ENCODE measurements around the gene SEC23B. TPM values are rescaled to one million over a fixed set of nuclear protein-coding genes. Genes with fewer than 3 reads are reported as not detected.
A peak's percentile ranks its signal among the peaks of the same experiment; 100 is the strongest.

Gene SEC23B
- total and polyA plus RNA-seq, 2 of the 13 experiments (the other 11 are each of a cell fraction or from before 2014, with no cell fraction given) = 114 to 120 TPM

DNA sequence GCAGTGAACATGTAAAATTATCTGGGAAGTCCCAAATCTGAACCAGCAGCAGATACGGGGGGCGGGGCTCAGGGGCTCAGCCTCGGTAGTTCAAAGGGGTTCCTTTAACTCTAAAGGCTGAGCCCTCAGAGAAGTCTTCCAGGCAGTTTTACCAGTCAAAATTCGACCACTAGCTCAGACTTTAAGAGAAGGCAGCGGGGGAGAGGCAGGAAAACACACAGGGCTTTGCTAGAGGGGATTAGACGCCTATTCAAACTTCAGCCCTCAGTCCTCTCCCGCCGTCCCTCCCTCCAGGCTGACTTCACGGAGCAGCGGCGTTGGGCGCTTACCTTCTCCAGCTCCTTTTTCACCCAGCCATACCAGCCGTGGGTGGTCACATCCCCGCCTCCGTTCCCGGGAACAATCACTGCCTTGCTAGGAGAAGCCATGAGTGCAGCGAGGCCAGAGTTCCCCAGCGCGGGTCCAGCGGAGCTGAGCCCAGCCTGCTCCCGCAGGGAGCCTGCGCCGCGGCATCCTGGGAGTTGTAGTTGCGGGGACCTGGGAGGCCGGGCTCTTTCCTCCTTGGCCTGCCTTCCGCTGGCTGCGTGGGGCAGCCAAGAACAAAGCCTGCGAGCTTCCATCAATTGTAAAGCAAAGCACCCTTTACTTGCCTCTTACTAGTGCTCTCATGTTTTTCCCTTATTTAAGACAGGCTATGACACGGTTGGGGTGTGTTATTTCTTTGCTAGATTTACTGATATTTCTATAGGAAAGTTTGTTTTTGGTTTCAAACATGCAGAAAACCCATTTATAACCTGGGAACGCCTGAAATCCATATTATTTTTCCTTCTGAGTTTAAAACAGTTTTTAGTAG is 10.8 kb upstream of the SEC23B start, which contains the start of gene RBBP9 (continued):
- TF ChIP-seq EHMT2 (IDR thresholded peaks at IDR 0.05; ENCODE audit: borderline replicate concordance, low read depth, low read length) (peak; percentile 37; the same call in 1 of the 2 replicates), NFE2L2 (IDR thresholded peaks at IDR 0.05; ENCODE audit: low read length) (0 out of 2 replicates have a peak, but pooled peaks have one; percentile 2), CEBPB (IDR thresholded peaks at IDR 0.05; ENCODE audit: borderline replicate concordance, low read depth, low read length) (no peak), RBM22 (optimal IDR thresholded peaks at IDR 0.05; ENCODE audit: low read length) (no peak), RFXAP (CRISPR knock-in tag; IDR thresholded peaks at IDR 0.05; ENCODE audit: borderline replicate concordance) (peak; percentile 80), ETV6 (CRISPR knock-in tag; conservative IDR thresholded peaks at IDR 0.05) (peak; percentile 82; the same call in 1 of the 2 replicates), ZNF235 (CRISPR knock-in tag; IDR thresholded peaks at IDR 0.05; ENCODE audit: borderline replicate concordance) (peak; percentile 90), ZMYM2 (CRISPR knock-in tag; IDR thresholded peaks at IDR 0.05) (no peak), ZNF737 (CRISPR knock-in tag; IDR thresholded peaks at IDR 0.05; ENCODE audit: borderline replicate concordance) (no peak), MXI1 (IDR thresholded peaks at IDR 0.05; ENCODE audit: borderline replicate concordance, low read depth, low read length) (peak; percentile 68; the same call in 1 of the 3 replicates), SPEN (CRISPR knock-in tag; IDR thresholded peaks at IDR 0.05; ENCODE audit: low read depth) (peak; percentile 90), ZNF337 (CRISPR knock-in tag; IDR thresholded peaks at IDR 0.05; ENCODE audit: borderline replicate concordance, low read depth) (peak; percentile 46; the same call in 1 of the 2 replicates), TOE1 (CRISPR knock-in tag; IDR thresholded peaks at IDR 0.05) (no peak), SUZ12 (IDR thresholded peaks at IDR 0.05; ENCODE audit: low read depth, low read length) (peak; percentile 83), ERF (CRISPR knock-in tag; IDR thresholded peaks at IDR 0.05) (peak; percentile 94), HNRNPH1 (optimal IDR thresholded peaks at IDR 0.05; ENCODE audit: low read depth, low read length) (no peak), ZNF17 (CRISPR knock-in tag; IDR thresholded peaks at IDR 0.05) (no peak), ZNF775 (CRISPR knock-in tag; IDR thresholded peaks at IDR 0.05; ENCODE audit: borderline replicate concordance) (no peak), ZNF564 (CRISPR knock-in tag; IDR thresholded peaks at IDR 0.05) (peak; percentile 86; the same call in 1 of the 2 replicates)
- TF ChIP-seq, protein P1, sequence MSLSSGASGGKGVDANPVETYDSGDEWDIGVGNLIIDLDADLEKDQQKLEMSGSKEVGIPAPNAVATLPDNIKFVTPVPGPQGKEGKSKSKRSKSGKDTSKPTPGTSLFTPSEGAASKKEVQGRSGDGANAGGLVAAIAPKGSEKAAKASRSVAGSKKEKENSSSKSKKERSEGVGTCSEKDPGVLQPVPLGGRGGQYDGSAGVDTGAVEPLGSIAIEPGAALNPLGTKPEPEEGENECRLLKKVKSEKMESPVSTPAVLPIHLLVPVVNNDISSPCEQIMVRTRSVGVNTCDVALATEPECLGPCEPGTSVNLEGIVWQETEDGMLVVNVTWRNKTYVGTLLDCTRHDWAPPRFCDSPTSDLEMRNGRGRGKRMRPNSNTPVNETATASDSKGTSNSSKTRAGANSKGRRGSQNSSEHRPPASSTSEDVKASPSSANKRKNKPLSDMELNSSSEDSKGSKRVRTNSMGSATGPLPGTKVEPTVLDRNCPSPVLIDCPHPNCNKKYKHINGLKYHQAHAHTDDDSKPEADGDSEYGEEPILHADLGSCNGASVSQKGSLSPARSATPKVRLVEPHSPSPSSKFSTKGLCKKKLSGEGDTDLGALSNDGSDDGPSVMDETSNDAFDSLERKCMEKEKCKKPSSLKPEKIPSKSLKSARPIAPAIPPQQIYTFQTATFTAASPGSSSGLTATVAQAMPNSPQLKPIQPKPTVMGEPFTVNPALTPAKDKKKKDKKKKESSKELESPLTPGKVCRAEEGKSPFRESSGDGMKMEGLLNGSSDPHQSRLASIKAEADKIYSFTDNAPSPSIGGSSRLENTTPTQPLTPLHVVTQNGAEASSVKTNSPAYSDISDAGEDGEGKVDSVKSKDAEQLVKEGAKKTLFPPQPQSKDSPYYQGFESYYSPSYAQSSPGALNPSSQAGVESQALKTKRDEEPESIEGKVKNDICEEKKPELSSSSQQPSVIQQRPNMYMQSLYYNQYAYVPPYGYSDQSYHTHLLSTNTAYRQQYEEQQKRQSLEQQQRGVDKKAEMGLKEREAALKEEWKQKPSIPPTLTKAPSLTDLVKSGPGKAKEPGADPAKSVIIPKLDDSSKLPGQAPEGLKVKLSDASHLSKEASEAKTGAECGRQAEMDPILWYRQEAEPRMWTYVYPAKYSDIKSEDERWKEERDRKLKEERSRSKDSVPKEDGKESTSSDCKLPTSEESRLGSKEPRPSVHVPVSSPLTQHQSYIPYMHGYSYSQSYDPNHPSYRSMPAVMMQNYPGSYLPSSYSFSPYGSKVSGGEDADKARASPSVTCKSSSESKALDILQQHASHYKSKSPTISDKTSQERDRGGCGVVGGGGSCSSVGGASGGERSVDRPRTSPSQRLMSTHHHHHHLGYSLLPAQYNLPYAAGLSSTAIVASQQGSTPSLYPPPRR (CRISPR knock-in tag; IDR thresholded peaks at IDR 0.05; ENCODE audit: borderline replicate concordance) = peak; percentile 10; the same call in 1 of the 2 replicates
- TF ChIP-seq, protein P2, sequence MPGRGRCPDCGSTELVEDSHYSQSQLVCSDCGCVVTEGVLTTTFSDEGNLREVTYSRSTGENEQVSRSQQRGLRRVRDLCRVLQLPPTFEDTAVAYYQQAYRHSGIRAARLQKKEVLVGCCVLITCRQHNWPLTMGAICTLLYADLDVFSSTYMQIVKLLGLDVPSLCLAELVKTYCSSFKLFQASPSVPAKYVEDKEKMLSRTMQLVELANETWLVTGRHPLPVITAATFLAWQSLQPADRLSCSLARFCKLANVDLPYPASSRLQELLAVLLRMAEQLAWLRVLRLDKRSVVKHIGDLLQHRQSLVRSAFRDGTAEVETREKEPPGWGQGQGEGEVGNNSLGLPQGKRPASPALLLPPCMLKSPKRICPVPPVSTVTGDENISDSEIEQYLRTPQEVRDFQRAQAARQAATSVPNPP (CRISPR knock-in tag; IDR thresholded peaks at IDR 0.05) = no peak; the same call in 1 of the 2 replicates
- TF ChIP-seq, protein P3, sequence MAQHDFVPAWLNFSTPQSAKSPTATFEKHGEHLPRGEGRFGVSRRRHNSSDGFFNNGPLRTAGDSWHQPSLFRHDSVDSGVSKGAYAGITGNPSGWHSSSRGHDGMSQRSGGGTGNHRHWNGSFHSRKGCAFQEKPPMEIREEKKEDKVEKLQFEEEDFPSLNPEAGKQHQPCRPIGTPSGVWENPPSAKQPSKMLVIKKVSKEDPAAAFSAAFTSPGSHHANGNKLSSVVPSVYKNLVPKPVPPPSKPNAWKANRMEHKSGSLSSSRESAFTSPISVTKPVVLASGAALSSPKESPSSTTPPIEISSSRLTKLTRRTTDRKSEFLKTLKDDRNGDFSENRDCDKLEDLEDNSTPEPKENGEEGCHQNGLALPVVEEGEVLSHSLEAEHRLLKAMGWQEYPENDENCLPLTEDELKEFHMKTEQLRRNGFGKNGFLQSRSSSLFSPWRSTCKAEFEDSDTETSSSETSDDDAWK (CRISPR knock-in tag; IDR thresholded peaks at IDR 0.05) = no peak
